ENCODE results near the gene REXO2.
A peak's percentile ranks its signal among the peaks of the same experiment; 100 is the strongest.

The REXO2 gene

GRCh38 chr11:114439229-114440120 lies at the start of gene REXO2:
Gene REXO2, plus strand, starts transcription at chr11:114439467. Its CDS starts 62 bp downstream, at chr11:114439529.
- peak; percentile 89 for DNase-seq

GRCh38 chr11:114392735-114393667 lies 46.3 kb upstream of the REXO2 start:
- DNase-seq: no peak

- DNase-seq: no peak
These were observed 43.5 kb upstream of the REXO2 start for GRCh38 chr11:114395736-114396135.

- DNase-seq: no peak
These were observed 42.4 kb upstream of the REXO2 start for GRCh38 chr11:114396916-114397315.

GRCh38 chr11:114397349-114397982 lies 41.8 kb upstream of the REXO2 start:
- no peak for DNase-seq

- DNase-seq: no peak
These were observed 40.9 kb upstream of the REXO2 start for GRCh38 chr11:114398303-114398920.

- DNase-seq: peak; percentile 72
These were observed 39.6 kb upstream of the REXO2 start for GRCh38 chr11:114399490-114400215.

- peak; percentile 98 for DNase-seq
These were observed 38.9 kb upstream of the REXO2 start, which contains the start of the genes C11orf71 and RBM7 for GRCh38 chr11:114400216-114400914. Gene C11orf71, minus strand, starts transcription at chr11:114400511. Its CDS starts 180 bp downstream, at chr11:114400331. Gene RBM7, plus strand, starts transcription at chr11:114400666. Its CDS starts 6 bp downstream, at chr11:114400672.

- no peak for DNase-seq
These were observed 38.4 kb upstream of the REXO2 start for GRCh38 chr11:114400915-114401223.

GRCh38 chr11:114401311-114401710 lies 38.0 kb upstream of the REXO2 start:
- DNase-seq: no peak

- no peak for DNase-seq
These were observed 26.3 kb upstream of the REXO2 start for GRCh38 chr11:114412946-114413345.

GRCh38 chr11:114413958-114414357 lies 25.3 kb upstream of the REXO2 start:
- no peak for DNase-seq

GRCh38 chr11:114416441-114416961 lies 22.8 kb upstream of the REXO2 start:
- no peak for DNase-seq

- DNase-seq: no peak
These were observed 13.0 kb upstream of the REXO2 start for GRCh38 chr11:114426280-114426679.

GRCh38 chr11:114430290-114430689 lies 9.0 kb upstream of the REXO2 start:
- DNase-seq: no peak

GRCh38 chr11:114432893-114433292 lies 6.4 kb upstream of the REXO2 start:
- DNase-seq: no peak

GRCh38 chr11:114433376-114433775 lies 5.9 kb upstream of the REXO2 start:
- no peak for DNase-seq

GRCh38 chr11:114438303-114438702 lies 964 bp upstream of the REXO2 start:
- no peak for DNase-seq

- DNase-seq: no peak
These were observed 1.0 kb downstream of the REXO2 start for GRCh38 chr11:114440121-114440860.
